Measurements from ENCODE around the gene ITPR1. TPM values are rescaled to one million over a fixed set of nuclear protein-coding genes. Genes with fewer than 3 reads are reported as not detected.

The ITPR1 gene
- total RNA-seq, 1 donor, result 16.4 TPM

- no peak for DNase-seq (ENCODE audit: low read depth)
- TF ChIP-seq CTCF (IDR thresholded peaks at IDR 0.05; ENCODE audit: insufficient read depth, low read depth, low read length), result no peak
- no peak overlapping the region for H3K4me3 ChIP-seq (ENCODE audit: low read depth, low read length)
Observed at GRCh38 chr3:4599612-4600011, 106.5 kb downstream of the ITPR1 start.

- peak; percentile 51 for DNase-seq (ENCODE audit: low read depth)
- TF ChIP-seq CTCF (IDR thresholded peaks at IDR 0.05; ENCODE audit: insufficient read depth, low read depth, low read length), result no peak
- H3K4me3 ChIP-seq (ENCODE audit: low read depth, low read length), result no peak overlapping the region
Observed at GRCh38 chr3:4600493-4600892, 107.3 kb downstream of the ITPR1 start.

- TF ChIP-seq CTCF (IDR thresholded peaks at IDR 0.05; ENCODE audit: insufficient read depth, low read depth, low read length), result no peak
- peak; percentile 51 for DNase-seq (ENCODE audit: low read depth)
- no peak overlapping the region for H3K4me3 ChIP-seq (ENCODE audit: low read depth, low read length)
Observed at GRCh38 chr3:4601892-4602291, 108.7 kb downstream of the ITPR1 start.

GRCh38 chr3:4604693-4605092 is 111.5 kb downstream of the ITPR1 start:
- H3K4me3 ChIP-seq (ENCODE audit: low read depth, low read length), result no peak overlapping the region
- TF ChIP-seq CTCF (IDR thresholded peaks at IDR 0.05; ENCODE audit: insufficient read depth, low read depth, low read length), result no peak
- no peak for DNase-seq (ENCODE audit: low read depth)

GRCh38 chr3:4606911-4607310 is 113.8 kb downstream of the ITPR1 start:
- TF ChIP-seq CTCF (IDR thresholded peaks at IDR 0.05; ENCODE audit: insufficient read depth, low read depth, low read length), result no peak
- peak; percentile 31 for DNase-seq (ENCODE audit: low read depth)
- H3K4me3 ChIP-seq (ENCODE audit: low read depth, low read length), result no peak overlapping the region

GRCh38 chr3:4613366-4613765 is 120.2 kb downstream of the ITPR1 start:
- no peak for DNase-seq (ENCODE audit: low read depth)
- no peak overlapping the region for H3K4me3 ChIP-seq (ENCODE audit: low read depth, low read length)
- TF ChIP-seq CTCF (IDR thresholded peaks at IDR 0.05; ENCODE audit: insufficient read depth, low read depth, low read length), result no peak

- TF ChIP-seq CTCF (IDR thresholded peaks at IDR 0.05; ENCODE audit: insufficient read depth, low read depth, low read length), result no peak
- no peak overlapping the region for H3K4me3 ChIP-seq (ENCODE audit: low read depth, low read length)
- DNase-seq (ENCODE audit: low read depth), result peak; percentile 18
Observed at GRCh38 chr3:4614070-4614469, 120.9 kb downstream of the ITPR1 start.

All from fibroblast of villous mesenchyme (primary cell).